ENCODE data around the gene CRYBA2.

The CRYBA2 gene

GRCh38 chr2:218946621-218947020 is 46.6 kb downstream of the CRYBA2 start:
- no peak for DNase-seq

GRCh38 chr2:218944759-218945404 is 48.3 kb downstream of the CRYBA2 start:
- no peak for DNase-seq

Measured in amniotic stem cell (primary cell).